HepG2 (cell line): Measurements from ENCODE around the gene RTP2. TPM values are rescaled to one million over a fixed set of nuclear protein-coding genes. Genes with fewer than 3 reads are reported as not detected.

ENCODE experiments used
- BCL6 ChIP-seq: IDR thresholded peaks from 2 replicates; pipeline ENCODE4 v1.6.1; 2016; ENCODE audit warnings: missing genetic modification reagents, missing compliant biosample characterization
- MAFF ChIP-seq: IDR thresholded peaks from 2 replicates; pipeline ENCODE4 v1.6.1; 2011; ENCODE audit warnings: low read depth, low read length, improper control_type of control experiment
- MED1 ChIP-seq: sonication (generic); formaldehyde crosslinking; IDR thresholded peaks from 2 replicates; pipeline ENCODE4 v1.4.0; 2020; ENCODE audit warnings: missing genetic modification reagents
- POLR2A ChIP-seq, 2 experiments: IDR thresholded peaks; 2 replicates each; pipeline ENCODE4 v1.6.1; 2011; ENCODE audit warnings: low read depth in 2 of 2, low read length in 2 of 2, mild to moderate bottlenecking in 1 of 2, moderate library complexity in 1 of 2; ENCODE audit not compliant: insufficient read depth in 1 of 2
- POLR2G ChIP-seq: fragments of 200-400 bp; formaldehyde crosslinking; IDR thresholded peaks from 2 replicates; pipeline ENCODE4 v1.6.1; 2018; ENCODE audit warnings: mild to moderate bottlenecking, low read depth, low read length, moderate library complexity
- REPIN1 ChIP-seq: sonication (generic); formaldehyde crosslinking; IDR thresholded peaks from 2 replicates; pipeline ENCODE4 v1.8.0; 2022; ENCODE audit warnings: missing genetic modification reagents, low read depth, mild to moderate bottlenecking, borderline replicate concordance
- STAG1 ChIP-seq: sonication (generic); formaldehyde crosslinking; IDR thresholded peaks from 2 replicates; pipeline ENCODE4 v1.4.0; 2020; ENCODE audit warnings: missing genetic modification reagents
- TAF1 ChIP-seq: sonication (generic); formaldehyde crosslinking; IDR thresholded peaks from 2 replicates; pipeline ENCODE4 v1.4.0; 2020; ENCODE audit warnings: missing genetic modification reagents
- ZNF205 ChIP-seq: IDR thresholded peaks from 2 replicates; pipeline ENCODE4 v1.6.1; 2018; ENCODE audit warnings: missing biosample characterization, missing genetic modification reagents
- ZNF296 ChIP-seq: sonication (generic); formaldehyde crosslinking; conservative IDR thresholded peaks from 2 replicates; pipeline ENCODE4 v1.5.0; 2020; ENCODE audit warnings: mild to moderate bottlenecking, missing genetic modification reagents
- ZNF558 ChIP-seq: sonication (generic); formaldehyde crosslinking; IDR thresholded peaks from 2 replicates; pipeline ENCODE4 v1.9.0; 2022; ENCODE audit warnings: mild to moderate bottlenecking, missing genetic modification reagents, borderline replicate concordance
- ZNF780A ChIP-seq: sonication (generic); formaldehyde crosslinking; IDR thresholded peaks from 2 replicates; pipeline ENCODE4 v1.8.0; 2022; ENCODE audit warnings: mild to moderate bottlenecking, missing genetic modification reagents, moderate library complexity
- ZNF891 ChIP-seq: sonication (generic); formaldehyde crosslinking; IDR thresholded peaks from 2 replicates; pipeline ENCODE4 v1.5.0; 2020; ENCODE audit warnings: mild to moderate bottlenecking, missing genetic modification reagents
- polyA plus RNA-seq, 8 experiments: library from polyadenylated mRNA; depleted of rRNA in 3 of 8; stranded (reverse) in 7 of 8; unstranded in 1 of 8; fragments of >200 nt; fragmentation: Illumina TruSeq in 4 of 8; extraction: Trizol in 4 of 8; gene quantifications; 2 replicates each; pipeline versions ENCODE4 v1.2.1 to v1.2.3, GENCODE V29; 2011 to 2016; ENCODE audit warnings: low read depth in 4 of 8, missing spikeins in 1 of 8, mixed read lengths in 1 of 8; ENCODE audit not compliant: insufficient read depth in 1 of 8
- total RNA-seq, 5 experiments: library from RNA; depleted of rRNA; stranded (reverse); fragments of >200 nt; fragmentation: Illumina TruSeq; extraction: Trizol; gene quantifications; 2 replicates each; pipeline ENCODE4 v1.2.3, GENCODE V29; 2016; ENCODE audit warnings: low read depth in 1 of 5
- TF ChIP-seq, protein P1 (sequence below): sonication (generic); formaldehyde crosslinking; IDR thresholded peaks from 2 replicates; pipeline ENCODE4 v1.4.0; 2020; ENCODE audit warnings: low read depth, missing genetic modification reagents
- TF ChIP-seq, protein P2 (sequence below): sonication (generic); formaldehyde crosslinking; IDR thresholded peaks from 2 replicates; pipeline ENCODE4 v1.5.1; 2020; ENCODE audit warnings: mild to moderate bottlenecking, missing genetic modification reagents, moderate library complexity
- TF ChIP-seq, protein P3 (sequence below): sonication (generic); formaldehyde crosslinking; IDR thresholded peaks from 2 replicates; pipeline ENCODE4 v1.8.1; 2023; ENCODE audit warnings: mild to moderate bottlenecking, missing genetic modification reagents
- TF ChIP-seq, protein P4 (sequence below): sonication (generic); formaldehyde crosslinking; IDR thresholded peaks from 2 replicates; pipeline ENCODE4 v1.8.1; 2023; ENCODE audit warnings: missing genetic modification reagents, inconsistent platforms, borderline replicate concordance

RTP2 gene
- total and polyA plus RNA-seq, 2 of the 13 experiments (the other 11 are each of a cell fraction or from before 2014, with no cell fraction given), result not detected

DNA sequence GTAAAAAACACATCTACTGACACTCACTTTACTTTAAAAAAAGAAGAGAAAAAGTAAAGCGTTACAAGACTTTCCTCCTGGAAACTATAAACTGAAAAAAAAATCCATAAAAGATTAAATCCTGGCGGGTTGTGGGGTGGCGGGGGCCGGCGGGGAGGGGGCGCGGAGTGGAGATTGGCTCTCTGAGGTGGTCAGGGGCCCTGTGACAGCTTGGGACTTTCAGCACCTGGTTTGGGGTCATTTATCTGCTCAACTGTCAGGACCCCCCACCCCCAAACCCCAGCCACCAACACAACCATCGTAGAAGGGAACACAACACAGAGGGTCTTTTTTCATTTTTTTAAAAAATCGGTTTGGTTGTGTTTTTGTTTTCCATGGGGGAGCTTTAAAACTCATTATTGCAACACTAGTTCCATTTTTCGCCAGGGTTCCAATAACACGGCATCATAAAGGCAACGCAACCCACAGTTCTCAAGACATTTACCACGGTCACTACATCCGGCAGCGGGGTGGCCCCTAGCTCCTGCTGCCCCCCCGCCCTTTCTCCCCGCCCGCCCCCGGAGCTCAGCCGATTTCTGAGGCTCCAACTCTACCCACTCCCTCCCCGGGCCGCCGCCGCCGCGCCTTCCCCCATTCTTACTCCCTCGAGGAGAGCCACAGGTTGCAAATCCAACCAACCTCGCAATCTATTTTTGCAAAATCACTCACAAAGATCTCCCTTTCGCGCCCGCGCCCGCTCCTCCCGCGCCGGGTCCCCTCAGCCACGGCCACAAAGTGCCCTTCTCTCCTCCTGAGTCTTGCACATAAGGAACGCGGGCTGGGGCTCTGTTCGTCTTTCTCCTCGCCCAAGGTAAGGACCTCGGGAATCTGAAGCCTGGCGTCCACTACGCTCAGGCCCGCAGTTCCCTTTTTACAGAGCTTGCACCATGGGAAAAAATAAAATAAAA lies 41.1 kb upstream of the RTP2 start (continued):
- TF ChIP-seq, protein P1, sequence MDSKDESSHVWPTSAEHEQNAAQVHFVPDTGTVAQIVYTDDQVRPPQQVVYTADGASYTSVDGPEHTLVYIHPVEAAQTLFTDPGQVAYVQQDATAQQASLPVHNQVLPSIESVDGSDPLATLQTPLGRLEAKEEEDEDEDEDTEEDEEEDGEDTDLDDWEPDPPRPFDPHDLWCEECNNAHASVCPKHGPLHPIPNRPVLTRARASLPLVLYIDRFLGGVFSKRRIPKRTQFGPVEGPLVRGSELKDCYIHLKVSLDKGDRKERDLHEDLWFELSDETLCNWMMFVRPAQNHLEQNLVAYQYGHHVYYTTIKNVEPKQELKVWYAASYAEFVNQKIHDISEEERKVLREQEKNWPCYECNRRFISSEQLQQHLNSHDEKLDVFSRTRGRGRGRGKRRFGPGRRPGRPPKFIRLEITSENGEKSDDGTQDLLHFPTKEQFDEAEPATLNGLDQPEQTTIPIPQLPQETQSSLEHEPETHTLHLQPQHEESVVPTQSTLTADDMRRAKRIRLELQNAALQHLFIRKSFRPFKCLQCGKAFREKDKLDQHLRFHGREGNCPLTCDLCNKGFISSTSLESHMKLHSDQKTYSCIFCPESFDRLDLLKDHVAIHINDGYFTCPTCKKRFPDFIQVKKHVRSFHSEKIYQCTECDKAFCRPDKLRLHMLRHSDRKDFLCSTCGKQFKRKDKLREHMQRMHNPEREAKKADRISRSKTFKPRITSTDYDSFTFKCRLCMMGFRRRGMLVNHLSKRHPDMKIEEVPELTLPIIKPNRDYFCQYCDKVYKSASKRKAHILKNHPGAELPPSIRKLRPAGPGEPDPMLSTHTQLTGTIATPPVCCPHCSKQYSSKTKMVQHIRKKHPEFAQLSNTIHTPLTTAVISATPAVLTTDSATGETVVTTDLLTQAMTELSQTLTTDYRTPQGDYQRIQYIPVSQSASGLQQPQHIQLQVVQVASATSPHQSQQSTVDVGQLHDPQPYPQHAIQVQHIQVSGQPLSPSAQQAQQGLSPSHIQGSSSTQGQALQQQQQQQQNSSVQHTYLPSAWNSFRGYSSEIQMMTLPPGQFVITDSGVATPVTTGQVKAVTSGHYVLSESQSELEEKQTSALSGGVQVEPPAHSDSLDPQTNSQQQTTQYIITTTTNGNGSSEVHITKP (CRISPR knock-in tag), result 0 out of 2 replicates have a peak, but pooled peaks have one; percentile 16
- TF ChIP-seq ZNF558 (CRISPR knock-in tag), result 0 out of 2 replicates have a peak, but pooled peaks have one; percentile 52
- TF ChIP-seq, protein P2, sequence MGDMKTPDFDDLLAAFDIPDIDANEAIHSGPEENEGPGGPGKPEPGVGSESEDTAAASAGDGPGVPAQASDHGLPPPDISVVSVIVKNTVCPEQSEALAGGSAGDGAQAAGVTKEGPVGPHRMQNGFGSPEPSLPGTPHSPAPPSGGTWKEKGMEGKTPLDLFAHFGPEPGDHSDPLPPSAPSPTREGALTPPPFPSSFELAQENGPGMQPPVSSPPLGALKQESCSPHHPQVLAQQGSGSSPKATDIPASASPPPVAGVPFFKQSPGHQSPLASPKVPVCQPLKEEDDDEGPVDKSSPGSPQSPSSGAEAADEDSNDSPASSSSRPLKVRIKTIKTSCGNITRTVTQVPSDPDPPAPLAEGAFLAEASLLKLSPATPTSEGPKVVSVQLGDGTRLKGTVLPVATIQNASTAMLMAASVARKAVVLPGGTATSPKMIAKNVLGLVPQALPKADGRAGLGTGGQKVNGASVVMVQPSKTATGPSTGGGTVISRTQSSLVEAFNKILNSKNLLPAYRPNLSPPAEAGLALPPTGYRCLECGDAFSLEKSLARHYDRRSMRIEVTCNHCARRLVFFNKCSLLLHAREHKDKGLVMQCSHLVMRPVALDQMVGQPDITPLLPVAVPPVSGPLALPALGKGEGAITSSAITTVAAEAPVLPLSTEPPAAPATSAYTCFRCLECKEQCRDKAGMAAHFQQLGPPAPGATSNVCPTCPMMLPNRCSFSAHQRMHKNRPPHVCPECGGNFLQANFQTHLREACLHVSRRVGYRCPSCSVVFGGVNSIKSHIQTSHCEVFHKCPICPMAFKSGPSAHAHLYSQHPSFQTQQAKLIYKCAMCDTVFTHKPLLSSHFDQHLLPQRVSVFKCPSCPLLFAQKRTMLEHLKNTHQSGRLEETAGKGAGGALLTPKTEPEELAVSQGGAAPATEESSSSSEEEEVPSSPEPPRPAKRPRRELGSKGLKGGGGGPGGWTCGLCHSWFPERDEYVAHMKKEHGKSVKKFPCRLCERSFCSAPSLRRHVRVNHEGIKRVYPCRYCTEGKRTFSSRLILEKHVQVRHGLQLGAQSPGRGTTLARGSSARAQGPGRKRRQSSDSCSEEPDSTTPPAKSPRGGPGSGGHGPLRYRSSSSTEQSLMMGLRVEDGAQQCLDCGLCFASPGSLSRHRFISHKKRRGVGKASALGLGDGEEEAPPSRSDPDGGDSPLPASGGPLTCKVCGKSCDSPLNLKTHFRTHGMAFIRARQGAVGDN (CRISPR knock-in tag), result peak; percentile 42; the same call in 1 of the 2 replicates
- TF ChIP-seq ZNF891 (CRISPR knock-in tag), result 0 out of 2 replicates have a peak, but pooled peaks have one; percentile 19
- TF ChIP-seq ZNF296 (CRISPR knock-in tag), result 0 out of 2 replicates have a peak, but pooled peaks have one; percentile 48
- peak; percentile 21; the same call in 1 of the 2 replicates for TF ChIP-seq REPIN1 (CRISPR knock-in tag)
- TF ChIP-seq TAF1 (CRISPR knock-in tag), result peak; percentile 44; the same call in 1 of the 2 replicates
- peak in 1 of 2 experiments; percentile 20; a peak in 1 of 4 replicates for TF ChIP-seq POLR2A (IDR thresholded peaks at IDR 0.05; ENCODE audit: insufficient read depth in 1 of 2, low read depth in 2 of 2, low read length in 2 of 2)
- TF ChIP-seq, protein P3, sequence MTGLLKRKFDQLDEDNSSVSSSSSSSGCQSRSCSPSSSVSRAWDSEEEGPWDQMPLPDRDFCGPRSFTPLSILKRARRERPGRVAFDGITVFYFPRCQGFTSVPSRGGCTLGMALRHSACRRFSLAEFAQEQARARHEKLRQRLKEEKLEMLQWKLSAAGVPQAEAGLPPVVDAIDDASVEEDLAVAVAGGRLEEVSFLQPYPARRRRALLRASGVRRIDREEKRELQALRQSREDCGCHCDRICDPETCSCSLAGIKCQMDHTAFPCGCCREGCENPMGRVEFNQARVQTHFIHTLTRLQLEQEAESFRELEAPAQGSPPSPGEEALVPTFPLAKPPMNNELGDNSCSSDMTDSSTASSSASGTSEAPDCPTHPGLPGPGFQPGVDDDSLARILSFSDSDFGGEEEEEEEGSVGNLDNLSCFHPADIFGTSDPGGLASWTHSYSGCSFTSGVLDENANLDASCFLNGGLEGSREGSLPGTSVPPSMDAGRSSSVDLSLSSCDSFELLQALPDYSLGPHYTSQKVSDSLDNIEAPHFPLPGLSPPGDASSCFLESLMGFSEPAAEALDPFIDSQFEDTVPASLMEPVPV (CRISPR knock-in tag), result 0 out of 2 replicates have a peak, but pooled peaks have one; percentile 20
- TF ChIP-seq ZNF205 (CRISPR knock-in tag), result no peak
- TF ChIP-seq MAFF, result no peak
- TF ChIP-seq ZNF780A (CRISPR knock-in tag), result 0 out of 2 replicates have a peak, but pooled peaks have one; percentile 14
- TF ChIP-seq STAG1, result 0 out of 2 replicates have a peak, but pooled peaks have one; percentile 5
- TF ChIP-seq BCL6 (CRISPR knock-in tag), result 0 out of 2 replicates have a peak, but pooled peaks have one; percentile 7
- TF ChIP-seq POLR2G, result peak; percentile 41; the same call in 1 of the 2 replicates
- TF ChIP-seq MED1 (CRISPR knock-in tag), result 0 out of 2 replicates have a peak, but pooled peaks have one; percentile 13
- TF ChIP-seq, protein P4, sequence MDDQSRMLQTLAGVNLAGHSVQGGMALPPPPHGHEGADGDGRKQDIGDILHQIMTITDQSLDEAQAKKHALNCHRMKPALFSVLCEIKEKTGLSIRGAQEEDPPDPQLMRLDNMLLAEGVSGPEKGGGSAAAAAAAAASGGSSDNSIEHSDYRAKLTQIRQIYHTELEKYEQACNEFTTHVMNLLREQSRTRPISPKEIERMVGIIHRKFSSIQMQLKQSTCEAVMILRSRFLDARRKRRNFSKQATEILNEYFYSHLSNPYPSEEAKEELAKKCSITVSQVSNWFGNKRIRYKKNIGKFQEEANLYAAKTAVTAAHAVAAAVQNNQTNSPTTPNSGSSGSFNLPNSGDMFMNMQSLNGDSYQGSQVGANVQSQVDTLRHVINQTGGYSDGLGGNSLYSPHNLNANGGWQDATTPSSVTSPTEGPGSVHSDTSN (CRISPR knock-in tag), result no peak
